H9 (cell line): Measurements from ENCODE around the gene SOX21. TPM values are rescaled to one million over a fixed set of nuclear protein-coding genes. Genes with fewer than 3 reads are reported as not detected.

ENCODE experiments used
- DNase-seq: peaks from one replicate; pipeline ENCODE4 v3.0.0-alpha.2; 2017
- H2AFZ ChIP-seq: one replicate; pipeline ENCODE4 v1.6.1; 2013; ENCODE audit warnings: mild to moderate bottlenecking, low read length, control low read depth, moderate library complexity
- H2AK5ac ChIP-seq: 2 replicates; pipeline ENCODE4 v1.6.1; 2013; ENCODE audit warnings: low read length, control low read depth, mixed read lengths; ENCODE audit not compliant: insufficient read length
- H2BK120ac ChIP-seq: one replicate; pipeline ENCODE4 v1.6.1; 2013; ENCODE audit warnings: low read depth, mild to moderate bottlenecking, low read length, control low read depth, inconsistent platforms; ENCODE audit not compliant: poor library complexity, severe bottlenecking
- H2BK12ac ChIP-seq: 2 replicates; pipeline ENCODE4 v1.6.1; 2013; ENCODE audit warnings: low read length, control low read depth, mixed read lengths, low read depth; ENCODE audit not compliant: insufficient read length
- H2BK15ac ChIP-seq: 2 replicates; pipeline ENCODE4 v1.6.1; 2013; ENCODE audit warnings: low read depth, low read length, control low read depth
- H2BK20ac ChIP-seq: one replicate; pipeline ENCODE4 v1.6.1; 2013; ENCODE audit warnings: low read depth, mild to moderate bottlenecking, low read length, control low read depth, inconsistent platforms; ENCODE audit not compliant: poor library complexity, severe bottlenecking
- H2BK5ac ChIP-seq: 2 replicates; pipeline ENCODE4 v1.6.1; 2013; ENCODE audit warnings: low read length, control low read depth, mixed read lengths; ENCODE audit not compliant: insufficient read length
- H3K14ac ChIP-seq: 2 replicates; pipeline ENCODE4 v1.6.1; 2013; ENCODE audit warnings: low read length, control low read depth; ENCODE audit not compliant: insufficient read depth
- H3K18ac ChIP-seq: 2 replicates; pipeline ENCODE4 v1.6.1; 2013; ENCODE audit warnings: low read depth, mild to moderate bottlenecking, mixed read lengths, low read length, control low read depth; ENCODE audit not compliant: insufficient read length
- H3K23ac ChIP-seq: 2 replicates; pipeline ENCODE4 v1.6.1; 2013; ENCODE audit warnings: low read length, control low read depth, mixed read lengths, low read depth; ENCODE audit not compliant: insufficient read length
- H3K23me2 ChIP-seq: 2 replicates; pipeline ENCODE4 v1.6.1; 2013; ENCODE audit warnings: low read depth, mild to moderate bottlenecking, mixed read lengths, low read length, control low read depth; ENCODE audit not compliant: insufficient read length, poor library complexity, severe bottlenecking
- H3K27ac ChIP-seq: 2 replicates; pipeline ENCODE4 v1.5.1; 2013; ENCODE audit warnings: low read length, control low read depth, mixed read lengths, low read depth; ENCODE audit not compliant: insufficient read length
- H3K27me3 ChIP-seq: 2 replicates; pipeline ENCODE4 v1.6.1; 2013; ENCODE audit warnings: low read length, control low read depth, inconsistent platforms; ENCODE audit not compliant: insufficient read depth
- H3K4ac ChIP-seq: 2 replicates; pipeline ENCODE4 v1.6.1; 2013; ENCODE audit warnings: low read depth, mild to moderate bottlenecking, control low read depth, inconsistent platforms, low read length, moderate library complexity
- H3K4me1 ChIP-seq: 2 replicates; pipeline ENCODE4 v1.6.1; 2013; ENCODE audit warnings: low read length, control low read depth, inconsistent platforms; ENCODE audit not compliant: insufficient read depth
- H3K4me2 ChIP-seq: 2 replicates; pipeline ENCODE4 v1.6.1; 2013; ENCODE audit warnings: low read length, control low read depth, mixed read lengths; ENCODE audit not compliant: insufficient read length, insufficient read depth
- H3K56ac ChIP-seq: 2 replicates; pipeline ENCODE4 v1.6.1; 2013; ENCODE audit warnings: low read depth, mild to moderate bottlenecking, mixed read lengths, low read length, control low read depth; ENCODE audit not compliant: insufficient read length
- H3K79me1 ChIP-seq: 2 replicates; pipeline ENCODE4 v1.6.1; 2013; ENCODE audit warnings: low read depth, mild to moderate bottlenecking, moderate library complexity, low read length, control low read depth, inconsistent platforms; ENCODE audit not compliant: insufficient read depth, poor library complexity, severe bottlenecking
- H3K79me2 ChIP-seq: 2 replicates; pipeline ENCODE4 v1.6.1; 2013; ENCODE audit warnings: low read length, control low read depth, inconsistent platforms; ENCODE audit not compliant: insufficient read depth
- H3K9ac ChIP-seq: 2 replicates; pipeline ENCODE4 v1.6.1; 2013; ENCODE audit warnings: low read length, control low read depth, mixed read lengths; ENCODE audit not compliant: insufficient read length; ENCODE audit errors: extremely low read depth
- H3K9me3 ChIP-seq: one replicate; pipeline ENCODE4 v1.6.1; 2013; ENCODE audit warnings: low read depth, low read length, inconsistent platforms; ENCODE audit not compliant: control insufficient read depth
- H3T11ph ChIP-seq: one replicate; pipeline ENCODE4 v1.6.1; 2013; ENCODE audit warnings: mild to moderate bottlenecking, low read length, control low read depth, inconsistent platforms
- H4K20me1 ChIP-seq: one replicate; pipeline ENCODE4 v1.6.1; 2013; ENCODE audit not compliant: control insufficient read depth, insufficient read length, insufficient read depth
- H4K5ac ChIP-seq: 2 replicates; pipeline ENCODE4 v1.6.1; 2013; ENCODE audit warnings: low read depth, mild to moderate bottlenecking, mixed read lengths, low read length, control low read depth; ENCODE audit not compliant: insufficient read length
- H4K8ac ChIP-seq: replicated peaks from 2 replicates; pipeline ENCODE4 v1.6.1; 2013; ENCODE audit warnings: low read length, control low read depth, mixed read lengths, low read depth; ENCODE audit not compliant: insufficient read length
- H4K91ac ChIP-seq: 2 replicates; pipeline ENCODE4 v1.6.1; 2013; ENCODE audit warnings: low read depth, mild to moderate bottlenecking, moderate library complexity, mixed read lengths, low read length, control low read depth; ENCODE audit not compliant: insufficient read length
- H3K27ac Mint-ChIP-seq, 3 experiments: 2 replicates in 2 of 3; 3 replicates in 1 of 3; pipeline ENCODE4 v1.8.0; 2020 to 2021; ENCODE audit warnings: mixed read lengths in 3 of 3, mild to moderate bottlenecking in 1 of 3, moderate library complexity in 1 of 3
- H3K27me3 Mint-ChIP-seq: 2 replicates; pipeline ENCODE4 v1.8.0; 2021; ENCODE audit warnings: low read depth, mild to moderate bottlenecking, moderate library complexity, mixed read lengths
- H3K36me3 Mint-ChIP-seq, 3 experiments: 2 replicates in 2 of 3; 3 replicates in 1 of 3; pipeline ENCODE4 v1.8.0; 2020 to 2021; ENCODE audit warnings: low read depth in 3 of 3, mixed read lengths in 3 of 3; ENCODE audit not compliant: insufficient read depth in 1 of 3
- H3K4me1 Mint-ChIP-seq, 2 experiments: 2 replicates each; pipeline ENCODE4 v1.8.0; 2020; ENCODE audit warnings: mixed read lengths in 2 of 2
- H3K4me3 Mint-ChIP-seq, 2 experiments: 2 replicates in 1 of 2; 3 replicates in 1 of 2; pipeline ENCODE4 v1.8.0; 2020 to 2021; ENCODE audit warnings: mild to moderate bottlenecking in 2 of 2, mixed read lengths in 2 of 2, moderate library complexity in 1 of 2
- H3K9me3 Mint-ChIP-seq, 2 experiments: 2 replicates in 1 of 2; 3 replicates in 1 of 2; pipeline ENCODE4 v1.8.0; 2020; ENCODE audit warnings: mild to moderate bottlenecking in 2 of 2, mixed read lengths in 2 of 2, moderate library complexity in 1 of 2
- WGBS: extraction: QIAGEN DNeasy Blood & Tissue Kit; methylation state at CpG from one replicate; pipeline ENCODE4 v1.1.7; 2013; ENCODE audit warnings: missing lambda C conversion rate, low lambda C conversion rate, mixed read lengths; ENCODE audit not compliant: insufficient read length; ENCODE audit errors: extremely low coverage; 5-methylcytosine and 5-hydroxymethylcytosine counted together
- total RNA-seq: library from RNA; stranded (reverse); gene quantifications from 2 replicates; pipeline ENCODE4 v1.2.1, GENCODE V29; 2021
- TF ChIP-seq, protein P1 (sequence below): fragments of 200-600 bp; sonication (generic); conservative IDR thresholded peaks from 3 replicates; pipeline ENCODE4 v1.8.0; 2021; ENCODE audit warnings: antibody characterized with exemption, mild to moderate bottlenecking

Gene SOX21
- total RNA-seq, 1 experiment from 2014 or later = 38.4 TPM

- no peaks in the 10 kb centered on the region for H4K20me1 ChIP-seq
- WGBS = no CpG with 5 or more reads among the region's 4 CpGs
- H3K4ac ChIP-seq = no peak overlapping the region
- H3K79me2 ChIP-seq = no peaks in the 10 kb centered on the region
- no peak overlapping the region for H4K5ac ChIP-seq
- H2BK15ac ChIP-seq = no peak overlapping the region
- no peak overlapping the region for H3K14ac ChIP-seq
- no peak overlapping the region for H2BK120ac ChIP-seq
- H3K4me2 ChIP-seq = no peak overlapping the region
- H3K4me1 ChIP-seq = no peaks in the 10 kb centered on the region
- H2BK12ac ChIP-seq = no peak overlapping the region
- H3K27me3 Mint-ChIP-seq = no peaks in the 10 kb centered on the region; the same call in 1 of the 2 replicates
- no peak overlapping the region for H3K9ac ChIP-seq
- H2BK20ac ChIP-seq = no peak overlapping the region
- H3K23me2 ChIP-seq = no peaks in the 10 kb centered on the region
- H2BK5ac ChIP-seq = no peak overlapping the region
- no peak overlapping the region for H2AK5ac ChIP-seq
- DNase-seq = no peak
- no peak overlapping the region for H3K27ac ChIP-seq
- peaks cover 2 to 7% of the 10 kb centered on the region in 2 experiments; a peak in 1 of 5 replicates for H3K9me3 Mint-ChIP-seq
- no peaks in the 10 kb centered on the region for H3K27me3 ChIP-seq
- H4K91ac ChIP-seq = no peak overlapping the region
- no peak overlapping the region for H4K8ac ChIP-seq
- no peak overlapping the region for H3K18ac ChIP-seq
- H3K79me1 ChIP-seq = no peaks in the 10 kb centered on the region
- no peak overlapping the region for H2AFZ ChIP-seq
- H3K4me1 Mint-ChIP-seq = peaks cover 4 to 6% of the 10 kb centered on the region in 2 experiments; a peak in 2 of 4 replicates
- TF ChIP-seq, protein P1, sequence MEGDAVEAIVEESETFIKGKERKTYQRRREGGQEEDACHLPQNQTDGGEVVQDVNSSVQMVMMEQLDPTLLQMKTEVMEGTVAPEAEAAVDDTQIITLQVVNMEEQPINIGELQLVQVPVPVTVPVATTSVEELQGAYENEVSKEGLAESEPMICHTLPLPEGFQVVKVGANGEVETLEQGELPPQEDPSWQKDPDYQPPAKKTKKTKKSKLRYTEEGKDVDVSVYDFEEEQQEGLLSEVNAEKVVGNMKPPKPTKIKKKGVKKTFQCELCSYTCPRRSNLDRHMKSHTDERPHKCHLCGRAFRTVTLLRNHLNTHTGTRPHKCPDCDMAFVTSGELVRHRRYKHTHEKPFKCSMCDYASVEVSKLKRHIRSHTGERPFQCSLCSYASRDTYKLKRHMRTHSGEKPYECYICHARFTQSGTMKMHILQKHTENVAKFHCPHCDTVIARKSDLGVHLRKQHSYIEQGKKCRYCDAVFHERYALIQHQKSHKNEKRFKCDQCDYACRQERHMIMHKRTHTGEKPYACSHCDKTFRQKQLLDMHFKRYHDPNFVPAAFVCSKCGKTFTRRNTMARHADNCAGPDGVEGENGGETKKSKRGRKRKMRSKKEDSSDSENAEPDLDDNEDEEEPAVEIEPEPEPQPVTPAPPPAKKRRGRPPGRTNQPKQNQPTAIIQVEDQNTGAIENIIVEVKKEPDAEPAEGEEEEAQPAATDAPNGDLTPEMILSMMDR = no peak
- H3K9me3 ChIP-seq = no peaks in the 10 kb centered on the region
- no peak overlapping the region for H3K4me3 Mint-ChIP-seq
- no peak overlapping the region for H3K23ac ChIP-seq
- H3T11ph ChIP-seq = no peak overlapping the region
- H3K56ac ChIP-seq = no peak overlapping the region
- H3K27ac Mint-ChIP-seq = no peak overlapping the region
- H3K36me3 Mint-ChIP-seq = peaks cover 0 to 5% (median 0%) of the 10 kb centered on the region in 3 experiments; a peak in 2 of 7 replicates
Observed at GRCh38 chr13:94739235-94739634, 26.9 kb upstream of the SOX21 start.
